Body of pancreas (tissue), 4 donors: ENCODE measurements around the gene SCN5A. TPM values are rescaled to one million over a fixed set of nuclear protein-coding genes. Genes with fewer than 3 reads are reported as not detected.

Source experiments
- ATAC-seq: fragments of 150-250 bp; one replicate; pipeline ENCODE4 v1.9.1; 2016
- DNase-seq, 4 donors: peaks; one replicate each; pipeline ENCODE4 v3.0.0-alpha.2; 2019
- H3K27ac ChIP-seq, 4 donors: fragments of 200-600 bp; sonication (generic); 1 replicate in 3 of 4; 2 replicates in 1 of 4; pipeline versions ENCODE4 v1.5.1 to v1.6.1; 2016 to 2019; ENCODE audit warnings: mild to moderate bottlenecking in 1 of 4, mixed read lengths in 1 of 4, moderate library complexity in 1 of 4
- H3K27me3 ChIP-seq, 2 donors: fragments of 200-600 bp; sonication (generic); one replicate each; pipeline ENCODE4 v1.6.0; 2016; ENCODE audit warnings: mild to moderate bottlenecking in 1 of 2
- H3K36me3 ChIP-seq, 2 donors: fragments of 200-600 bp; sonication (generic); replicated peaks in 1 of 2; 2 replicates each; pipeline ENCODE4 v1.5.1; 2016; ENCODE audit warnings: low read depth in 2 of 2; ENCODE audit not compliant: insufficient read depth in 1 of 2
- H3K4me1 ChIP-seq: fragments of 200-600 bp; sonication (generic); one replicate; pipeline ENCODE4 v1.6.0; 2016
- H3K4me3 ChIP-seq, 2 donors: fragments of 200-600 bp; sonication (generic); 1 replicate in 1 of 2; 2 replicates in 1 of 2; pipeline ENCODE4 v1.5.1; 2016 to 2019
- H3K9me3 ChIP-seq, 3 donors: fragments of 200-600 bp; sonication (generic); 1 replicate in 2 of 3; 2 replicates in 1 of 3; pipeline ENCODE4 v1.5.1; 2016
- CTCF ChIP-seq, 7 experiments: fragments of 450-650 bp in 4 of 7; fragments of 200-600 bp in 3 of 7; sonication (generic) in 3 of 7; IDR thresholded peaks; one replicate each; pipeline ENCODE4 v1.5.1; 2016 to 2019; ENCODE audit warnings: antibody characterized with exemption in 7 of 7
- POLR2A ChIP-seq, 3 donors: fragments of 450-650 bp; IDR thresholded peaks; one replicate each; pipeline ENCODE4 v1.6.1; 2016; ENCODE audit warnings: antibody characterized with exemption in 3 of 3, mild to moderate bottlenecking in 2 of 3
- WGBS, 2 donors: methylation state at CpG; one replicate each; pipeline ENCODE4 v1.1.5; 2017; 5-methylcytosine and 5-hydroxymethylcytosine counted together
- intact Hi-C: fragments of 100-400 bp; cut with DNase I; formaldehyde crosslinking; loops from one replicate; pipeline ENCODE4 v1.15.1; 2023
- total RNA-seq, 2 donors: library from RNA; depleted of rRNA; stranded (reverse); fragments of >200 nt; gene quantifications; one replicate each; pipeline ENCODE4 v1.1.0, GENCODE V29; 2016

SCN5A gene
- under 1 TPM in 1 of 2 donors, not detected in 1; 0.26 TPM for total RNA-seq

GRCh38 chr3:38649500-38650247 lies at the start of gene SCN5A:
Gene SCN5A, minus strand, starts transcription at chr3:38649687. Its CDS starts 16,380 bp downstream, at chr3:38633307.
- Histone ChIP-seq H3K27me3 (peaks cover 0 to 12% of the 10 kb centered on the region in 2 donors), H3K4me1 (peaks cover 22% of the 10 kb centered on the region), H3K4me3 (no peak within 1 kb of the TSS), H3K27ac (no peak within 1 kb of the TSS), H3K36me3 (no peaks in the 10 kb centered on the region), H3K9me3 (no peaks in the 10 kb centered on the region)
- ATAC-seq (peak; percentile 82), DNase-seq (peak; percentile 45 to 69 (median 52))
- TF ChIP-seq CTCF (IDR thresholded peaks at IDR 0.05), result peak in 1 of 7 experiments; percentile 3
- TF ChIP-seq POLR2A (IDR thresholded peaks at IDR 0.05), result no peak
- WGBS, 2 donors, result 1% methylated on average over 56 of the region's 76 CpGs; no CpG with 5 or more reads in 1 of the 2 donors
- intact Hi-C loops, result loop anchor here (10.0 kb wide), 1 partner anchor 125 kb away; no protein-coding TSS in a partner anchor

GRCh38 chr3:38698760-38699159 lies 49.3 kb upstream of the SCN5A start:
- WGBS, 2 donors, result 82 to 92% methylated on average over 5 of the region's 5 CpGs
- Histone ChIP-seq H3K27ac (no peak overlapping the region), H3K27me3 (no peaks in the 10 kb centered on the region), H3K4me3 (no peak overlapping the region), H3K36me3 (no peaks in the 10 kb centered on the region), H3K4me1 (no peaks in the 10 kb centered on the region), H3K9me3 (no peaks in the 10 kb centered on the region)
- intact Hi-C loops, result no loop called here
- TF ChIP-seq POLR2A (IDR thresholded peaks at IDR 0.05), result no peak
- no peak for TF ChIP-seq CTCF (IDR thresholded peaks at IDR 0.05)
- DNase-seq (no peak), ATAC-seq (no peak)

- WGBS, 2 donors, result 84 to 92% methylated on average over 12 of the region's 12 CpGs
- Histone ChIP-seq H3K4me3 (no peak overlapping the region), H3K27ac (no peak overlapping the region)
Observed at GRCh38 chr3:38698061-38698460, 48.6 kb upstream of the SCN5A start.

GRCh38 chr3:38696034-38696433 lies 46.5 kb upstream of the SCN5A start:
- H3K27ac ChIP-seq, result no peak overlapping the region
- H3K4me3 ChIP-seq, result no peak overlapping the region
- no peaks in the 10 kb centered on the region for H3K9me3 ChIP-seq
- H3K36me3 ChIP-seq, result no peaks in the 10 kb centered on the region
- no peaks in the 10 kb centered on the region for H3K4me1 ChIP-seq
- no peak for ATAC-seq
- H3K27me3 ChIP-seq, result no peaks in the 10 kb centered on the region
- DNase-seq, result no peak
- TF ChIP-seq CTCF (IDR thresholded peaks at IDR 0.05) (no peak), POLR2A (IDR thresholded peaks at IDR 0.05) (no peak)
- 66 to 67% methylated on average over 2 of the region's 2 CpGs for WGBS, 2 donors
- intact Hi-C loops, result no loop called here

More at GRCh38 chr3:38698061-38698460, 48.6 kb upstream of the SCN5A start:
- H3K9me3 ChIP-seq, result no peaks in the 10 kb centered on the region
- DNase-seq (no peak), ATAC-seq (no peak)
- intact Hi-C loops, result no loop called here
- no peaks in the 10 kb centered on the region for H3K36me3 ChIP-seq
- TF ChIP-seq POLR2A (IDR thresholded peaks at IDR 0.05) (no peak), CTCF (IDR thresholded peaks at IDR 0.05) (no peak)
- no peaks in the 10 kb centered on the region for H3K4me1 ChIP-seq
- H3K27me3 ChIP-seq, result no peaks in the 10 kb centered on the region

- Histone ChIP-seq H3K27ac (no peak overlapping the region), H3K36me3 (no peaks in the 10 kb centered on the region), H3K4me1 (no peaks in the 10 kb centered on the region), H3K4me3 (no peak overlapping the region), H3K9me3 (no peaks in the 10 kb centered on the region), H3K27me3 (no peaks in the 10 kb centered on the region)
- no peak for DNase-seq
- TF ChIP-seq CTCF (IDR thresholded peaks at IDR 0.05) (no peak), POLR2A (IDR thresholded peaks at IDR 0.05) (no peak)
- WGBS, 2 donors, result 88 to 89% methylated on average over 2 of the region's 2 CpGs
- intact Hi-C loops, result no loop called here
- no peak for ATAC-seq
Observed at GRCh38 chr3:38690185-38690584, 40.7 kb upstream of the SCN5A start.
